Measurements from ENCODE around the gene NOP53. TPM values are rescaled to one million over a fixed set of nuclear protein-coding genes. Genes with fewer than 3 reads are reported as not detected.

The NOP53 gene
- total and polyA plus RNA-seq, 2 of the 13 experiments (the other 11 are each of a cell fraction or from before 2014, with no cell fraction given) = 53.9 to 141 TPM

DNA sequence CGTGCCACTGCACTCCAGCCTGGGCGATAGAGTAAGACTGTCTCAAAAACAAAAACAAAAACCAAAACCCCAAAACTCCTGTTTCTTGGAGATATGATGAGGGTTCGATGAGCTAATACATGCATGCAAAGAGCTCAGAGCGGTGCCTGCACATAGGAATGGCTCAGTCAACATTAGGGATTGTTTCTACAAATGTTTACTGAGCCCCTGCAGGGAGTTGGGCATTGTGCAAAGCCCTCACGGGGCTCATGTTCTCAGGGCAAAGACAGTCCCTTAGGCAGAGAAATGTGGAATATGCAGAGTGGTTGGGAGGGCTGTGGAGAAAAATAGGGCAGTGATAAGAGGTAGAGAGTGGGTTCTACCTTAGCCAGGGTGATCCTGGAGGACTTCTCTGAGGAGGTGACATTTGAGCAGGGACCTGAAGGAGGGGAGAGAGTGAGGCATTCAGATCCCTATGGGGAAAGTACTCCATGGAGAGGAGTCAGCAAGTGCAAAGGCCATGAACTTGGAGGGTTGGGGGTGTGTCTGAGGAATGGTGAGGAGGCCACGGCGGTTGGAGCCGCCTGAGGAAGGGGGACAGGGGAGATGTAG lies 33.6 kb upstream of the NOP53 start:
- Histone ChIP-seq H3K4me3 (replicated peaks in 1 of 3; ENCODE audit: insufficient read depth in 1 of 3, low read depth in 2 of 3, low read length in 3 of 3) (no peak overlapping the region), H3K36me3 (replicated peaks in 1 of 2; ENCODE audit: control insufficient read depth in 1 of 2, insufficient read depth in 2 of 2, low read length in 2 of 2) (no peaks in the 10 kb centered on the region), H3K79me2 (ENCODE audit: insufficient read depth, low read length) (no peaks in the 10 kb centered on the region), H3K9ac (ENCODE audit: insufficient read depth, low read depth, low read length) (no peak overlapping the region), H3K27ac (ENCODE audit: extremely low read length, insufficient read depth, low read length) (no peak overlapping the region), H3K4me2 (ENCODE audit: low read depth, low read length) (no peak overlapping the region), H2AFZ (ENCODE audit: low read length) (no peak overlapping the region), H3K27me3 (ENCODE audit: control insufficient read depth in 1 of 2, insufficient read depth in 2 of 2, low read length in 2 of 2) (peaks cover 0 to 10% of the 10 kb centered on the region in 2 experiments; a peak in 4 of 5 replicates), H4K20me1 (ENCODE audit: insufficient read depth, low read length) (no peaks in the 10 kb centered on the region), H3K9me3 (ENCODE audit: low read length) (peaks cover 6% of the 10 kb centered on the region; the same call in 1 of the 2 replicates), H3K4me1 (ENCODE audit: insufficient read depth, low read length) (peaks cover 25% of the 10 kb centered on the region)
- BruUV-seq (replicated peaks) = no TSS peak
- in situ Hi-C loops (cut with HindIII; ENCODE audit: extremely low pct_ligation_motif_present, low pct_unique_long_range_greater_than_20kb) (no loop called here), intact Hi-C loops (cut with micrococcal nuclease; ENCODE audit: unreplicated experiment) (no loop called here)
- 5% methylated on average over 8 of the region's 8 CpGs for WGBS (ENCODE audit: low lambda C conversion rate)
- TF ChIP-seq ZNF7 (CRISPR knock-in tag; IDR thresholded peaks at IDR 0.05) (peak; percentile 97), ZNF446 (CRISPR knock-in tag; IDR thresholded peaks at IDR 0.05) (0 out of 2 replicates have a peak, but pooled peaks have one; percentile 58), ETV5 (CRISPR knock-in tag; IDR thresholded peaks at IDR 0.05; ENCODE audit: borderline replicate concordance) (no peak), ZMYM3 (CRISPR knock-in tag; IDR thresholded peaks at IDR 0.05) (peak; percentile 53; the same call in 1 of the 2 replicates), ZNF24 (IDR thresholded peaks at IDR 0.05) (peak; percentile 89), ZSCAN9 (CRISPR knock-in tag; IDR thresholded peaks at IDR 0.05; ENCODE audit: borderline replicate concordance) (peak; percentile 100), ZFP36 (IDR thresholded peaks at IDR 0.05; ENCODE audit: borderline replicate concordance, low read depth, low read length, partially characterized antibody) (peak; percentile 82)
- TF ChIP-seq, protein P1, sequence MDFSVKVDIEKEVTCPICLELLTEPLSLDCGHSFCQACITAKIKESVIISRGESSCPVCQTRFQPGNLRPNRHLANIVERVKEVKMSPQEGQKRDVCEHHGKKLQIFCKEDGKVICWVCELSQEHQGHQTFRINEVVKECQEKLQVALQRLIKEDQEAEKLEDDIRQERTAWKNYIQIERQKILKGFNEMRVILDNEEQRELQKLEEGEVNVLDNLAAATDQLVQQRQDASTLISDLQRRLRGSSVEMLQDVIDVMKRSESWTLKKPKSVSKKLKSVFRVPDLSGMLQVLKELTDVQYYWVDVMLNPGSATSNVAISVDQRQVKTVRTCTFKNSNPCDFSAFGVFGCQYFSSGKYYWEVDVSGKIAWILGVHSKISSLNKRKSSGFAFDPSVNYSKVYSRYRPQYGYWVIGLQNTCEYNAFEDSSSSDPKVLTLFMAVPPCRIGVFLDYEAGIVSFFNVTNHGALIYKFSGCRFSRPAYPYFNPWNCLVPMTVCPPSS (IDR thresholded peaks at IDR 0.05) = no peak
- POLR2A ChIA-PET = no interaction called here
- ATAC-seq (0 out of 3 replicates have a peak, but pooled peaks have one; percentile 22), DNase-seq (ENCODE audit: low spot score) (peak; percentile 28), FAIRE-seq (no peak)
- CTCF ChIA-PET (ENCODE audit: low intra/inter-chr PET ratio, low total read pairs) = interaction anchor here (2.8 kb wide), 1 partner anchor 32 kb away, joined by 25 read pairs; no protein-coding TSS in a partner anchor
